GM13976 (cell line): ENCODE results near the gene AADACL4.

Source experiments
- DNase-seq: peaks from one replicate; pipeline ENCODE4 v3.0.0; 2012; ENCODE audit warnings: low spot score
- CTCF ChIP-seq: IDR thresholded peaks from 2 replicates; pipeline ENCODE4 v1.5.1; 2012; ENCODE audit warnings: borderline replicate concordance, mild to moderate bottlenecking; ENCODE audit not compliant: insufficient read depth; ENCODE audit errors: extremely low read depth, missing control alignments, control extremely low read depth
- in situ Hi-C: fragments of 300-500 bp; cut with MboI; formaldehyde crosslinking; loops from one replicate; pipeline ENCODE4 v1.12.0; 2022; ENCODE audit warnings: low sequenced_read_pairs, mixed read lengths, inconsistent platforms; ENCODE audit not compliant: unreplicated experiment

AADACL4 gene

DNA sequence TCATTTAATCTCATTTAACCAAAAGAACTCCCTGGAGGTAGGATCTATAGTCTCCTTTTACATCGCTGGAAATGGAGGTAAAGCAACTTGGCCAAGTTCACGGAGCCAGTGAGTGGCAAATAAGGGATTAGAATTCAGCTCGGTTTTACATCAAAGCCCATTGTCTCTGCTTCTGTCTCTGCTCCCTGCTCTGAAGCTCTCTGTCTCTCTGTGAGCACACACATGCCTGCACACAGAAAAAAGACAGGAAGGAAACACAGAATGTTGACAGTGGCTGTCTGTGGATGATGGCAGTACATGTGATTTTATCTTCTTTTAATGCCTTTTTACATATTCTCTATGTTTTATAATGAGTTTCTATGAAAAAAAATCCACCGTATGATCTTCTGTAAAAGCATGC, 17.0 kb upstream of the AADACL4 start:
- no peak for DNase-seq
- in situ Hi-C loops = no loop called here
- TF ChIP-seq CTCF = no peak

DNA sequence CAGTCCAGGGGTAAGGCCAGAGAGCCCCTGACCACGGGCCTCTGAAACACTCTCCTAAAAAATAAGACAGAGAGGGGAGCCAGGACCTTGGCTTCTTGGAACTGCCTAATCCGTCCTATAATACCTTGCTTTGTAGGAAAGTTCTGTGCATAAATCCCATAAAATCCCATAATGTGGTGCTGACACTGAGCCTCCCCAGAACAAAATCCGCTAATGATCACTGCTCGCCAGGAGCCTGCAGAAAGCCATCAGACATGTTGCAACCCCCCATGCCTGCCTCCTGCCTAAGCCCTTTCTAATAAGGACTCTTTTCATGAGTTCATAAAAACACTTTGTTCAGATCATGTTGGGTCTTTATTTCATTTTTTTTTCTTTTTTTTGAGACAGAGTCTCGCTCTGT, 16.6 kb upstream of the AADACL4 start:
- no peak for TF ChIP-seq CTCF
- no peak for DNase-seq
- in situ Hi-C loops = no loop called here

DNA sequence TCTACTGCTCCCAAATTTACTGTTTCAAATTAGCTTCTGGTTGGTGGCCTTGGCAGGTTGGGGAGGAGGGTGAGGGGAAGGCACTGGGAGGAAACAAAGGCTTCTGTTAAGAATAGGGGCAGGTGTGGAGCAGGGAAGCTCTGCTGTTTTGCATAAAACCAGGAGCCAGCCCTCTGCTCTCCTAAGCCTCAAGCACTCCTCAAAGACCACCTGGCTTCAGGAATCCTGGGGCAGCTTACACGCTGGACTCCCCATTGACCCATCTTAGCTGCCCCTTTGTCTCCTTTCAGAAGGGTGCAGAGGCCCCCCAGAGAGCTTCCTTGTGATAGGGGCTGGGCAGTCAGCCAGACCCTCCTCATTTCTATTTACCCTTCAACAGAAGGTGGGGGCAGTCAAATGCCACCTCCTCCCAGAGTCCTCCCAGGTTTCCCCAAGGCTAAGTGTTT, 14.4 kb upstream of the AADACL4 start:
- in situ Hi-C loops = no loop called here
- TF ChIP-seq CTCF = no peak
- DNase-seq = no peak

DNA sequence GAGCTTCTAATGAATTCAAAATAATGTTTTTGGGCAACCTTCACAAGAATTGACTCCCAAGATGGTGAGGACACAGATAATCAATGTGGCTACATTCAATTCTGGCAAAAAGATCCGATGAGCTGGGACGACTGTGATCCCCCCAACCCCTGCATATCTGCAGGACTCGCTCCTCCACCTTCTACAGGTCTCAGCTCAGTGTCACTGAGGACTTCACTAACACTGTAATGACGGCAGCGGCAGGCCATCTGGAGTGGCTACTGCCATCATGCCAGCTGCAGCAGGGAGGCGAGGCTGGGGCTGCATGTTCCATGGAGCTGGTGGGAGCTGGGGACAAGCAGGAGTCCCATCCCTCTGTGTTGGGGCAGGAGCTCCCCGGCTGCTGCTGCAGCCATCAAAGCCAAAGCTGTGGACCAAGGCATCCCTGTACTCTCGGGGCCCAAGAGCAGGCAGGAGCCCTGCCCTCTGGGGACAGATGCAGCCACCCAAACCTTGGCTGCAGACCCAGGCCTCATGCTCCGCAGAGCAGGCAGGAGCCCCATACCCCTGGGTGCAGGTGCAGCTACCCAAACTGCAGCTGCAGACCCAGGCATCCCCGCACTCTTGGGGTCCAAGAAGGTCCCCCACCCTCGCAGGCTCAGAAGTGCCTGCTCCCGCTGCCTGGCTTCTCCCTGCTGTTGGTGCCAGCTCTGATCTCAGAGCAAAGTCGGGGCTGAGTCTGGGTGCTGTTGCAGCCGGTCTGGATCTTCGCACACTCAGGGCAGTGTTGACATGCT, 13.7 kb upstream of the AADACL4 start:
- in situ Hi-C loops = no loop called here
- DNase-seq = no peak
- no peak for TF ChIP-seq CTCF

GRCh38 chr1:12630946-12631530, 12.8 kb upstream of the AADACL4 start:
- in situ Hi-C loops = no loop called here
- DNase-seq = no peak
- TF ChIP-seq CTCF = no peak

DNA sequence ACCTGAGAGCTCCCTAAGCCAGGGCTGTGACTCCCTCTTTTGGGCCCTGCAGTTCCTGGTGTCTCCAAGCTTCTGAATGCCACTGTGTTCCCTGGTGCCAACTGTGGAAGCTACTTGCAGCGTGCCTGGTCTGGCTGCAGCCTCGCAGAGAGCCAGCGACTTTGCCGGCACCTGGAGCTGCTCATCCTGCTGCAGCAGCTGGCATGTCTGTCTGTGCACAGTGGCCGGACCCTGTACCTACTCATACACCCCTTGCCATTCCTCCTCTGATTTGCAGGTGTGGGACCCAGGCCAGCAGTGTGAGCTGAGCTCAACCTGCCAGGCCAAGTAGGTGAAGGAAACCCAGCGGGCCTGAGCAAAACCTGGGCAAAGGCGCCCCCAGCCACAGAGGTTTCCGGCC, 12.3 kb upstream of the AADACL4 start:
- no peak for TF ChIP-seq CTCF
- no peak for DNase-seq
- in situ Hi-C loops = no loop called here
